ENCODE results near the gene SLC7A1. TPM values are rescaled to one million over a fixed set of nuclear protein-coding genes. Genes with fewer than 3 reads are reported as not detected.

Gene SLC7A1
- total and polyA plus RNA-seq, 2 of the 4 experiments (the other 2 are of a cell fraction) = 9.7 to 22.3 TPM

GRCh38 chr13:29575098-29575497 is 20.4 kb downstream of the SLC7A1 start:
- H3K9ac ChIP-seq (ENCODE audit: low read depth, low read length) = no peak overlapping the region
- no peak overlapping the region for H4K8ac ChIP-seq (ENCODE audit: low read depth in 2 of 2, low read length in 2 of 2)
- H2BK15ac ChIP-seq (ENCODE audit: low read depth, low read length) = no peak overlapping the region
- ATAC-seq (ENCODE audit: low read depth) (no peak), DNase-seq (no peak)
- BruUV-seq (replicated peaks) = no TSS peak
- H3K18ac ChIP-seq (ENCODE audit: low read depth, low read length) = no peak overlapping the region
- intact Hi-C loops (cut with micrococcal nuclease) (no loop called here), in situ Hi-C loops (cut with MboI; ENCODE audit: low sequenced_read_pairs) (no loop called here), dilution Hi-C loops (cut with HindIII; ENCODE audit: low sequenced_read_pairs, unreplicated experiment) (no loop called here)
- no peak overlapping the region for H2AK5ac ChIP-seq (ENCODE audit: low read depth, low read length)
- H3K36me3 ChIP-seq (ENCODE audit: control insufficient read depth, insufficient read depth, low read length) = peaks cover 2% of the 10 kb centered on the region; the same call in 1 of the 2 replicates
- H3K9me3 ChIP-seq (ENCODE audit: control insufficient read depth, insufficient read depth, low read length) = no peaks in the 10 kb centered on the region
- peaks cover 6% of the 10 kb centered on the region for H3K4me1 ChIP-seq (ENCODE audit: control insufficient read depth, insufficient read depth, low read length)
- H3K9me1 ChIP-seq (ENCODE audit: insufficient read depth, low read length) = peaks cover 34% of the 10 kb centered on the region
- H3K4me2 ChIP-seq (ENCODE audit: low read depth, low read length) = no peak overlapping the region
- H3K4me3 ChIP-seq (ENCODE audit: insufficient read depth, low read depth, low read length) = no peak overlapping the region
- TF ChIP-seq MAFK (IDR thresholded peaks at IDR 0.05; ENCODE audit: low read depth, low read length) (no peak), NFE2L2 (IDR thresholded peaks at IDR 0.05; ENCODE audit: low read depth, low read length) (no peak), USF2 (IDR thresholded peaks at IDR 0.05; ENCODE audit: low read depth, low read length) (no peak), CHD1 (IDR thresholded peaks at IDR 0.05; ENCODE audit: low read depth, low read length) (no peak), RFX5 (IDR thresholded peaks at IDR 0.05; ENCODE audit: low read depth, low read length) (no peak), CTCF (conservative IDR thresholded peaks at IDR 0.05; ENCODE audit: low read depth, low read length) (no peak), MXI1 (IDR thresholded peaks at IDR 0.05; ENCODE audit: borderline replicate concordance, low read depth, low read length) (no peak), FOS (IDR thresholded peaks at IDR 0.05; ENCODE audit: low read depth, low read length) (no peak), RCOR1 (IDR thresholded peaks at IDR 0.05; ENCODE audit: insufficient replicate concordance, low read length) (no peak), SMC3 (IDR thresholded peaks at IDR 0.05; ENCODE audit: low read depth, low read length) (no peak), POLR2A (IDR thresholded peaks at IDR 0.05; ENCODE audit: low read depth, low read length) (no peak), BHLHE40 (IDR thresholded peaks at IDR 0.05; ENCODE audit: low read depth, low read length) (no peak), CEBPB (IDR thresholded peaks at IDR 0.05; ENCODE audit: low read depth, low read length) (no peak), RAD21 (IDR thresholded peaks at IDR 0.05; ENCODE audit: low read length) (no peak), ELK1 (IDR thresholded peaks at IDR 0.05; ENCODE audit: borderline replicate concordance, low read depth, low read length) (no peak), MAZ (IDR thresholded peaks at IDR 0.05; ENCODE audit: borderline replicate concordance, low read depth, low read length) (no peak)
- no peak overlapping the region for H2BK120ac ChIP-seq (ENCODE audit: low read depth, low read length)
- no peak overlapping the region for H3K4ac ChIP-seq (ENCODE audit: low read depth, low read length)
- H4K91ac ChIP-seq (ENCODE audit: insufficient read depth, low read depth, low read length) = no peak overlapping the region
- H2AFZ ChIP-seq (replicated peaks; ENCODE audit: low read length, poor library complexity) = no peak overlapping the region
- peaks cover 21 to 88% of the 10 kb centered on the region in 2 experiments for H3K79me1 ChIP-seq (ENCODE audit: low read depth in 1 of 2, low read length in 2 of 2)
- H3K23ac ChIP-seq (ENCODE audit: low read depth, low read length) = no peak overlapping the region
- H4K20me1 ChIP-seq (ENCODE audit: insufficient read depth, low read length) = peaks cover 88% of the 10 kb centered on the region
- no peak overlapping the region for H3K27ac ChIP-seq (ENCODE audit: insufficient read depth, low read length)
- no peak overlapping the region for H4K5ac ChIP-seq (ENCODE audit: low read depth, low read length)
- H3K27me3 ChIP-seq (ENCODE audit: control insufficient read depth, insufficient read depth, low read length) = no peaks in the 10 kb centered on the region
- CTCF ChIA-PET = interaction anchor here (2.2 kb wide), 1 partner anchor 10 kb away, joined by 6 read pairs; no protein-coding TSS in a partner anchor
- no peak overlapping the region for H2AK9ac ChIP-seq (replicated peaks; ENCODE audit: low read depth, low read length, poor library complexity)
- no CpG with 5 or more reads among the region's 3 CpGs for WGBS, 2 experiments (ENCODE audit: extremely low coverage in 2 of 2, insufficient read length in 1 of 2)
- no peak overlapping the region for H3K56ac ChIP-seq (ENCODE audit: extremely low read depth, insufficient read depth, low read length)
- H3K14ac ChIP-seq (replicated peaks; ENCODE audit: low read depth, low read length) = no peak overlapping the region
- H2BK20ac ChIP-seq (ENCODE audit: low read depth, low read length) = no peak overlapping the region
- H2BK5ac ChIP-seq (ENCODE audit: low read depth, low read length, poor library complexity, severe bottlenecking) = no peak overlapping the region
- POLR2A ChIA-PET (ENCODE audit: unreplicated experiment) = no interaction called here
